GM18867 (cell line): ENCODE results near the gene RGS6.

Experiments
- ATAC-seq: cut with Tn5 transposase; IDR thresholded peaks from one replicate; pipeline ENCODE4 v1.9.1; 2021; ENCODE audit warnings: mild to moderate bottlenecking, moderate library complexity; ENCODE audit not compliant: unreplicated experiment

The RGS6 gene

GRCh38 chr14:72483311-72483710 is 551.1 kb downstream of the RGS6 start:
- ATAC-seq, result no peak

GRCh38 chr14:72485695-72486094 is 553.5 kb downstream of the RGS6 start:
- no peak for ATAC-seq

- no peak for ATAC-seq
These were observed 556.3 kb downstream of the RGS6 start for GRCh38 chr14:72488514-72488913.

- no peak for ATAC-seq
These were observed 560.0 kb downstream of the RGS6 start for GRCh38 chr14:72492196-72492595.

DNA sequence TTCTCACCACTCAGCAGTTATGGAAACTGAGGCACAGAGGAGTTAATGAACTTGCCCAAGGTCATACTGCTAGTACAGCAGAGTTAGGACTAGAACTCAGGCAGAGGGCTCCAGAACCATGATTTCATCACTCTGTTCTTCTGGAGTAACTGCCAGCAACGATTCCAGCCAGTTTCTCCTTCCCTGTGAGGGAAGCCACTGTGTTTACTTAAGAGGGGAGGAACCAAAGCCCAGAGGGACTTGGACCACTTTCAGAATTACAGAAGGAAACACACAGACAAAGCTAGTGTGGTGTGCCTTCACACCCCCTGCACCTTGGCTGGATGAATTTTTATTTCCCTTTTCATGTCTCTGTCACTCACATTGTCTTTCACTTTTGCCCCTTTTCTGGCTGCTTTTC is 563.4 kb downstream of the RGS6 start:
- ATAC-seq, result no peak

DNA sequence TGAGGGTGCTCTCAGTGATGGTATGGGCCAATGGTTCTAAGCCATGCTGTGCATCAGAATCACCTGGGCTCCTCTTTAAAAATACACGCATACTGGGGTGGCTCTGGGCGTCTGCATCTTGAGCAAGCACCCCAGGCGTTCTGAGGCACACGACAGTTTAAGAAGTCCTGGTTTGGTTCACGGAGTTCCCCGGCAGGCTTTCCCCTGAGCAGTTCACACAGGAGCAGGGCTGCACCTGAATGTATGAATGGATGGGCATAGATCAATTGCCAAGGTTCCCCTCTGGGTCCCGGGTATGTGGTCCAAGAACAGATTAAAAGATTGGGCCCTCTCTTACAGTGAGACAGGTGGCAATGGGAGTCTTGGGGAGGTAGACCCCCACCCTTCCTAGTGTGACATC is 566.4 kb downstream of the RGS6 start:
- ATAC-seq, result no peak

DNA sequence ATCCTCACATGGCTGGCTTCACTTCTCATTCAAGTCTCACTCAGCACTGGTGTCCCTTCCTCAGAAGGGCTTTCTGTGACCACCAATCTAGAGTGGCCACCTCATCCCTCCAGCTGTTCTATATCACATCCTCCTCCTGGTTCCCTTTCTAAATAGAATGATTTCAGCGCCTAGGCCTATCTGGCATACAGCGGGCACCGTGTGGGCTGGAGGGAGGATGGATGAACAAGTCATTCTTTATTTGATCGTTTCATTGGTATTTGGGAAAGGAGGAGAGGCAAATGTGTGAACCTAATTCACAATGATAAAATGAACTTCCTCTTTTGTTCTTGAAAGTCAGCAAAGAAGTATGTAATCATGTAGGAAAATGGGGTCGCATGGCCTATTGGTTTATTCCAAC is 567.5 kb downstream of the RGS6 start:
- ATAC-seq, result no peak

DNA sequence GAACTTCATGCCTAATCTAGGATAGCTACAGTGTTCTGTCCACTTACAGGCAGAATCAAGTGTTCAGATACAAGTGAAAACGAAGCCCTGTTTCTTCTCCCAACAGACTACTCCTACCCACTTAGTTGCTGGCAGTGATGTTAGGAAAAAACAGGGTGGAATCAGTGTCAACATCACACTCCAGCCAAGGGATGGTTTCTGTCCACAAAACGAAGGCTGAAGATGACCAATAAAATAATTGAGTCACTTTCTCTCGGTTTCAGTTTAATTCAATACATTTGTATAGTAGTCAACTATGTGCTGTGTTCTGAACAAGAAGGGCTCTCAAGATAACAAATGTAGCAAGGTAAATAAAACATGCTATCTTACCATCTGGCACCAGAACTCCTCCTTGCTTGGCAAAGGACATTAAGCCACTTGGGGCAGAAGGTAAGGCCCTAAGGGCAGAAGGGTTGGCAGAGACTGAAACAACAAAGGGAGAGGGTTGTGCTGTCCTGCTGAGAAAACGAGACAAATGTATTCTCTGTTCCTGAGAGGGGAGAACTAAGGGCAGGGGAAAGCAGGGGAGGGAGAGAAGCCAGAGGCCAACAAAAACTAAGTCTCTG is 568.1 kb downstream of the RGS6 start:
- no peak for ATAC-seq

GRCh38 chr14:72501439-72501838 is 569.2 kb downstream of the RGS6 start:
- no peak for ATAC-seq

GRCh38 chr14:72503271-72503670 is 571.0 kb downstream of the RGS6 start:
- no peak for ATAC-seq

DNA sequence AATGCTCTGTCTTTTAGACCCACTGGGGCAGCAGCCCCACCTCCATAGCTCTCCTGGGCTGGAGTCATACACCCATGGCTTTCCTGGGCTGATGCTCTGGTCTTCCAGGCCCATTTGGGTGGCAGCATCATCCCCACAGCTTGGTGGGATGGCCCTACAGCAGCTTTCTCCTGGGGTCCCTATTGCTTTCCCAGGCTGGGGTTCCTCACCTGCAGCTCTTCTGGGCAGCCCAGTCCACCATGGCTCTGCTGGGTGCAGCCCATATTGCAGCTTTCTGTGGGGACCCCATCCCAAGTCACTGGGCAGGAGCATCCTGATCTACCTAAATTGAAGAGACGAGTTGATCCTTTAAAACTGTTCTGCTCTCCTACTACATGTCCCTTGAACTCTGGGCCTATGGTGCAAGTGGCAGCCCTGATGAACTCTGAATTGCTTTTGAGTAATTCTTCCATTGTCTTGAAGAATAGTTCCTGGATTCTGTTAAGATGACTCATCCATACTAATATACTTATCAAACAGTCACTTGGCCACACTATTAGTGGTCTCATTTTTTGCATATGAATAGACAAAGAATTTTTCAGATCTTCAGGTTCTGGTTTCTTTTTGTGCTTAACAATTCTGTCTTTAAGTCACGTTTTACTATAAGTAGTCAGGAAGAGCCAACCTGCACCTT is 571.6 kb downstream of the RGS6 start:
- ATAC-seq, result no peak

GRCh38 chr14:72510566-72510965 is 578.3 kb downstream of the RGS6 start:
- no peak for ATAC-seq

- ATAC-seq, result no peak
These were observed 580.1 kb downstream of the RGS6 start for GRCh38 chr14:72512281-72512680.

GRCh38 chr14:72512925-72513324 is 580.7 kb downstream of the RGS6 start:
- no peak for ATAC-seq

- no peak for ATAC-seq
These were observed 581.1 kb downstream of the RGS6 start for GRCh38 chr14:72513346-72513745.

- ATAC-seq, result no peak
These were observed 581.9 kb downstream of the RGS6 start for GRCh38 chr14:72513965-72514659.

DNA sequence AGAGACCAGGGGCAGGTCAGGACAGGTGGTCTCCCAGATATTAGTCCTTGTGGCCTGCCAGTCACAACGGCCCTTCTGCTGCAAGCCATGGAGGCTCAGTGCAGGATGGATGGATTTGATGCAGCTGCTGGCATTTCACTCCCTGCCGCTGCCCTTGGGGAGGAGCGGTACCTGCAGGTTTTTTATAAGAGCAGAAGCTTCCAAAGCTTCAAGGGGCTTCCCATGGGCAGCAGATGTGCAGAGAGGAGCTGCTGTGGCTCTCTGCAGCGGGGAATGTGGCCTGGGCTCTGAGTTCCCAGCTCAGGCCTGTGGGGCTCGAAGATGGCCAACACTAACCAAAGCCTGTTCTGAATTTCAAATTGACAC is 582.4 kb downstream of the RGS6 start:
- ATAC-seq, result no peak

GRCh38 chr14:72515779-72516770 is 583.8 kb downstream of the RGS6 start:
- ATAC-seq, result no peak

GRCh38 chr14:72516936-72517700 is 584.9 kb downstream of the RGS6 start:
- no peak for ATAC-seq

DNA sequence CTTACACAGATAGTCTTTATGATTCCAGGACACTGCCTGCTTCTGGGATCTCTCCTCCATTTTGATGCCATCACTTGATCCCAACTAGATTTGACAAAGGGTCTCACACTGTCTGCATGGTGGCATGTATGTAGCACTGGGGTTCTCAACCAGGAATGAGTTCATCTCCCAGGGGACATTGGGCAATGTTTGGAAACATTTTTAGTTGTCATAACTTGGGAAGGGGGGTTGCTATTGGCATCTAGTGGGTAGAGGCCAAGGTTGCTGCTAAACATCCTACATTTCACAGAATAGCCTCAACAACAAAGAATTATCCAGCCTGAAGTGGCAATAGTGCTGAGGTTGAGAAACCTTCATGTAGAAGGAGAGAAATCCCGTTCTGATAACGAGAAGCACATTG is 585.5 kb downstream of the RGS6 start:
- ATAC-seq, result no peak
